NCI-H146 treated with DMSO at 0.1 percent for 48 hours (cell line): Measurements from ENCODE around the gene ARHGEF18.

Experiments used
- DNase-seq: peaks from one replicate; lab custom pipeline; 2025; ENCODE audit not compliant: unreplicated experiment; lab: John Stamatoyannopoulos, UW

The ARHGEF18 gene

GRCh38 chr19:7381073-7381390 lies 32.3 kb downstream of the ARHGEF18 start:
- DNase-seq: no peak

GRCh38 chr19:7382694-7383093 lies 34.0 kb downstream of the ARHGEF18 start:
- DNase-seq: no peak

- DNase-seq: no peak
These were observed 34.5 kb downstream of the ARHGEF18 start for GRCh38 chr19:7383284-7383683.

DNA sequence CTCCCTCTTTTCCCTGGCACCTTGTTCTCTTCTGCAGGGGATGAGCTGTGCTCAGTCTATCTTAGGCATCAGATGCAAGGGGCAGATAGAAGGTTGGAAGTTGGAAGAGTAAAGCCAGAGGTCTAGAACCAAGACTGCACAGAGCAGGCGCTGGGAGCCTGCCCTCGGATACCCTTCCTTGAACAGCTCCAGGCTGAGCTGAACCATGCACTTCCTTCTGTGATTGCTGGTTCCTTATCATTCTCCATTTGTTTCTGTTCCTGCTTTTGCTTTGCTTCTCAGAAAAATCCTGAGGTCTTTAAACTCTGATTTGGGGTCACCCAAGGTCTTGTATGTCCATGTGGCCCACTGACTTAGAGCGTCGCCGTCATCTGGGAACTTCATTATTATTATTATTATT lies 36.3 kb downstream of the ARHGEF18 start:
- no peak for DNase-seq

DNA sequence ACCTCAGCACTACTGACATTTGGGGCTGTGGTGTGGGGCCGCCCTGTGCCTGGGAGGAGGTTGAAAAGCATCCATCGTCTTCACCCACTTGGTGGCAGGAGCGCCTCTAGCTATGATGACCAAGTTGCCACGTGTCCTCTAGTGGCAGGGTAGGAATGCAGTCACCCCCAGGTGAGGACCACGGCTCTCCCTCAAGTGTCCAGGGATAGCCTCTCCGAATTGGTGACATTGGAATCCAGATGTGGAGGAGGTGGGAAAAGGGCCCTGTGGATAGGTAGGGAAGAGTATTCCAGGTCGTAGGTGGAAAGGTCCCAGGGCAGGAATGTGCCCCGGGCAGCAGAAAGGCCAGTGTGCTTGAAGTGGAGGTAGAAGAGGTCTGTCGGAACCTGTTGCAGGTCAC lies 37.6 kb downstream of the ARHGEF18 start:
- no peak for DNase-seq

- no peak for DNase-seq
These were observed 38.0 kb downstream of the ARHGEF18 start for GRCh38 chr19:7386769-7387168.

DNA sequence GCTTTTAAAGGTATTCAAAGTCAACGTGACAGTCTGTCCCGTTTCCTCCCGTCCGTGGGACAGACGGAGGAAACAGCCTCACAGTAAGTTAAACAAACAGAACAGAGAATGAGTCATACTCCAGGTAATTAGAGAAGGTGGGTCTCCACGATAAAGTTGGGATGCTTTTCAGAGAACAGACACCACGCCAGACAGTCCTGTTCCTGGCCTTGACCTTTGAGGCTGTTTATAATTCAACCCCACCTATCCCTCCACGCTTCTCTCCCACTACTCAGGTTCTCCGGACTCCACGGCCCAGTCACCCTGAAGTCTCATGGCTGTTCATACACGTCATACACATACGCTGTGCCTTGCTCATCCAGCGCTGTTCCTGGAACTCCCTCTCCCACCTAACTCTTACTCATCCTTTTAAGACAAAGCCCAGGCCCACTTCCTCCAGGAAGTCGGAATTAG lies 42.5 kb downstream of the ARHGEF18 start:
- no peak for DNase-seq

GRCh38 chr19:7393459-7393858 lies 44.7 kb downstream of the ARHGEF18 start:
- no peak for DNase-seq

GRCh38 chr19:7393939-7394730 lies 45.4 kb downstream of the ARHGEF18 start:
- DNase-seq: no peak

- DNase-seq: peak; percentile 41
These were observed 46.1 kb downstream of the ARHGEF18 start for GRCh38 chr19:7394731-7395359.

DNA sequence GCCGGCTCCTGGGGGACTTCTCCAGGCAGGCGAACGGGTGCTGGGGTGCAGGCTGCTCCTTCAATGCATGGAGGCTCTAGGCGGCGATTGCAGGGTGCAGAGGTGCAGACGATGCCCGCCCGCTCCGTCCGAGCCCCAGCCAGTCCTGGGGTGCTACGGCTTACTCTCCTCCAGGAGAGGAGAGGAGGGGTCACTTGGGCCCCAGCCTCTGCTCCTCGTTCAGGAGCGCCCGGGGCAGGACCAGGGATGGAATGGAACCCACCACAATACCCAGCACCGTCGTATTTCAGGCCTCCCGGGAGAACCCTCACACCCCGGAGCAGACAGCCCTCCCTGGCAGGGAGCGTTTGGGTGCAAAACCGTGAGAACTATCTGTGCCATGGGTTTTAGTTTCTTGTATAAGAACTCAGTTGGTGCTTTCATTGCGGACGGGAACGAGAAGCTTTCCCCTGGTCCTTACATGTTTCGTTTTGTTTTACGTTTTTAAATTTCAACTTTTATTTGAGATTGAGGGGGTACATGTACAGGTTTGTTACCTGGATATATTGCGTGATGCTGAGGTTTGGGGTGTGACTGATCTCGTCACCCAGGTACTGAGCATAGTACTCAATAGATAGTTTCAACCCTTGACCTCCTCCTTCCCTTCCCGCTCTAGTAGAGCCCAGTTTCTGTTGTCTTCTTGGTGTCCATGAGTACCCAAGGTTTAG lies 46.8 kb downstream of the ARHGEF18 start:
- DNase-seq: no peak

DNA sequence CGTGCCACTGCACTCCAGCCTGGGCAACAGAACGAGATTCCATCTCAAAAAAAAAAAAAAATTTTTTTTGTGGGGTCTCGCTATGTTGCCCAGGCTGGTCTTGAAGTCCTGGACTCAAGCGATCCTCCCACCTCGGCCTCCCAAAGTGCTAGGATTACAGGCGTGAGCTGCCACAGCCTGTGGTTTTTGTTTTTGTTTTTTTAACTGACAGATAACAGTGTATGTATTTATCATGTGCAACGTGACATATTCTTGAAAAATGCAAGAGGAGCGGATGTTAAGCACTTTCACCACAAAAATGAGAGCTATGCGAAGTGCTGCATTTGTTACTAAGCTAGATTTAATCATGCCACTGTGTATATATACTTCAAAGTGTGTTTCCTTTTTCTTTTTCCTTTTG lies 49.0 kb downstream of the ARHGEF18 start:
- no peak for DNase-seq
